Esophagus muscularis mucosa (tissue), 3 donors: ENCODE measurements around the gene RRAGC.

Source experiments
- CTCF ChIP-seq, 3 experiments: fragments of 200-600 bp in 2 of 3; fragments of 450-650 bp in 1 of 3; sonication (generic) in 2 of 3; IDR thresholded peaks; one replicate each; pipeline ENCODE4 v1.5.1; 2017 to 2019; ENCODE audit warnings: antibody characterized with exemption in 3 of 3, mild to moderate bottlenecking in 2 of 3, moderate library complexity in 1 of 3
- POLR2A ChIP-seq: fragments of 450-650 bp; IDR thresholded peaks from one replicate; pipeline ENCODE4 v1.6.1; 2017; ENCODE audit warnings: antibody characterized with exemption, moderate library complexity, mild to moderate bottlenecking, low read depth
- POLR2AphosphoS5 ChIP-seq, 2 donors: sonication (generic); formaldehyde crosslinking; IDR thresholded peaks; one replicate each; pipeline ENCODE4 v1.6.1; 2017; ENCODE audit warnings: antibody characterized with exemption in 2 of 2

GRCh38 chr1:38819516-38819915 lies 40.1 kb downstream of the RRAGC start:
- TF ChIP-seq CTCF (IDR thresholded peaks at IDR 0.05) (no peak), POLR2AphosphoS5 (IDR thresholded peaks at IDR 0.05) (no peak), POLR2A (no peak)
